Adrenal gland (tissue), 5 donors: ENCODE data around the gene POFUT1.

Experiments used
- CTCF ChIP-seq, 6 experiments: fragments of 450-650 bp in 4 of 6; fragments of 200-600 bp in 2 of 6; sonication (generic) in 1 of 6; IDR thresholded peaks; 1 replicate in 5 of 6; 2 replicates in 1 of 6; pipeline versions ENCODE4 v1.5.1 to v1.8.0; 2016 to 2021; ENCODE audit warnings: antibody characterized with exemption in 6 of 6, mild to moderate bottlenecking in 2 of 6, moderate library complexity in 1 of 6
- POLR2A ChIP-seq, 2 donors: fragments of 450-650 bp; IDR thresholded peaks; one replicate each; pipeline ENCODE4 v1.6.1; 2017; ENCODE audit warnings: antibody characterized with exemption in 2 of 2, mild to moderate bottlenecking in 2 of 2, moderate library complexity in 1 of 2
- donor health status: DM: no; HTN: no; CAD: no.

- no peak for TF ChIP-seq CTCF (IDR thresholded peaks at IDR 0.05)
- TF ChIP-seq POLR2A (IDR thresholded peaks at IDR 0.05): no peak
Measured at GRCh38 chr20:32226391-32226790, 18.7 kb downstream of the POFUT1 start.
